Measurements from ENCODE around the gene PLEKHH1. TPM values are rescaled to one million over a fixed set of nuclear protein-coding genes. Genes with fewer than 3 reads are reported as not detected.
A peak's percentile ranks its signal among the peaks of the same experiment; 100 is the strongest.

PLEKHH1 gene
- total and polyA plus RNA-seq, 2 experiments from 2014 or later: 14.7 to 33.9 TPM

DNA sequence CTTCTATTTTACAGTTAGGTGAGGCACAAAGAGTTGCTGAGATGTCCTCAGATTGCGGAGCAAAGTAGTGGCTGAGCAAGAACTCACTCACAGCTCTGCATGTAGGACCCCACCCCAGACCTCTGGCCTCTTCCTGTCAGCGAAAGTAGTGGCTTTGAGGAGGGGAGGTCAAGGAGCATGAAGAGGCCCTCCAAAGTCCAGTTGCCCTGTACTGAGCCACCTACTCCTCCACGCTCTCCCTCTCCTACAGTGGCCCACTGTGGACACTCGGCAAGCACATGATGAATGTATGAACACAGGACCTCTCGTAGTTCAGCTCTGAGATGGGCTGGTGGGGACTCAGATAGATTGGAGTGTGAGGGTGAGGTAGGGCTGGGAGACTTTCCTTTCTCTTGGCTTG is 5.3 kb upstream of the PLEKHH1 start:
- no peak overlapping the region for H3K27ac Mint-ChIP-seq
- Histone ChIP-seq H4K20me1 (replicated peaks; ENCODE audit: insufficient read depth) (no peaks in the 10 kb centered on the region), H3K79me2 (replicated peaks; ENCODE audit: insufficient read depth) (no peaks in the 10 kb centered on the region), H3K4me3 (no peak overlapping the region), H3K27me3 (ENCODE audit: insufficient read depth) (0 out of 2 replicates have a peak, but pooled peaks cover 7% of the 10 kb centered on the region), H3K9me2 (ENCODE audit: insufficient read depth) (no peaks in the 10 kb centered on the region), H3K36me3 (ENCODE audit: insufficient read depth) (no peaks in the 10 kb centered on the region), H3F3A (replicated peaks; ENCODE audit: low read depth) (0 out of 2 replicates have a peak, but pooled peaks cover 3% of the 10 kb centered on the region), H3K4me1 (ENCODE audit: insufficient read depth) (peaks cover 11% of the 10 kb centered on the region; the same call in 1 of the 2 replicates), H3K27ac (ENCODE audit: low read depth) (no peak overlapping the region), H2AFZ (0 out of 2 replicates have a peak overlapping the region, but pooled peaks have one; percentile 87), H3K4me2 (no peak overlapping the region)
- no peak for DNase-seq (ENCODE audit: low spot score)
- no peaks in the 10 kb centered on the region for H3K9me3 Mint-ChIP-seq
- H3K36me3 Mint-ChIP-seq (ENCODE audit: low read depth): no peaks in the 10 kb centered on the region
- TF ChIP-seq NANOG (IDR thresholded peaks at IDR 0.05; ENCODE audit: borderline replicate concordance) (no peak), CREB1 (CRISPR knock-in tag; IDR thresholded peaks at IDR 0.05; ENCODE audit: low read depth) (no peak), ZNF331 (CRISPR knock-in tag; IDR thresholded peaks at IDR 0.05; ENCODE audit: low read depth) (no peak), EZH2phosphoT487 (IDR thresholded peaks at IDR 0.05; ENCODE audit: unreplicated experiment) (no peak)
- TF ChIP-seq, protein P1, sequence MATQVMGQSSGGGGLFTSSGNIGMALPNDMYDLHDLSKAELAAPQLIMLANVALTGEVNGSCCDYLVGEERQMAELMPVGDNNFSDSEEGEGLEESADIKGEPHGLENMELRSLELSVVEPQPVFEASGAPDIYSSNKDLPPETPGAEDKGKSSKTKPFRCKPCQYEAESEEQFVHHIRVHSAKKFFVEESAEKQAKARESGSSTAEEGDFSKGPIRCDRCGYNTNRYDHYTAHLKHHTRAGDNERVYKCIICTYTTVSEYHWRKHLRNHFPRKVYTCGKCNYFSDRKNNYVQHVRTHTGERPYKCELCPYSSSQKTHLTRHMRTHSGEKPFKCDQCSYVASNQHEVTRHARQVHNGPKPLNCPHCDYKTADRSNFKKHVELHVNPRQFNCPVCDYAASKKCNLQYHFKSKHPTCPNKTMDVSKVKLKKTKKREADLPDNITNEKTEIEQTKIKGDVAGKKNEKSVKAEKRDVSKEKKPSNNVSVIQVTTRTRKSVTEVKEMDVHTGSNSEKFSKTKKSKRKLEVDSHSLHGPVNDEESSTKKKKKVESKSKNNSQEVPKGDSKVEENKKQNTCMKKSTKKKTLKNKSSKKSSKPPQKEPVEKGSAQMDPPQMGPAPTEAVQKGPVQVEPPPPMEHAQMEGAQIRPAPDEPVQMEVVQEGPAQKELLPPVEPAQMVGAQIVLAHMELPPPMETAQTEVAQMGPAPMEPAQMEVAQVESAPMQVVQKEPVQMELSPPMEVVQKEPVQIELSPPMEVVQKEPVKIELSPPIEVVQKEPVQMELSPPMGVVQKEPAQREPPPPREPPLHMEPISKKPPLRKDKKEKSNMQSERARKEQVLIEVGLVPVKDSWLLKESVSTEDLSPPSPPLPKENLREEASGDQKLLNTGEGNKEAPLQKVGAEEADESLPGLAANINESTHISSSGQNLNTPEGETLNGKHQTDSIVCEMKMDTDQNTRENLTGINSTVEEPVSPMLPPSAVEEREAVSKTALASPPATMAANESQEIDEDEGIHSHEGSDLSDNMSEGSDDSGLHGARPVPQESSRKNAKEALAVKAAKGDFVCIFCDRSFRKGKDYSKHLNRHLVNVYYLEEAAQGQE (IDR thresholded peaks at IDR 0.05; ENCODE audit: unreplicated experiment): no peak
- peaks cover 11% of the 10 kb centered on the region for H3K4me1 Mint-ChIP-seq
- ATAC-seq: no peak
- H3K27me3 Mint-ChIP-seq (ENCODE audit: insufficient read depth, low read depth, poor library complexity): peaks cover 10% of the 10 kb centered on the region
- no peak overlapping the region for H3K4me3 Mint-ChIP-seq

DNA sequence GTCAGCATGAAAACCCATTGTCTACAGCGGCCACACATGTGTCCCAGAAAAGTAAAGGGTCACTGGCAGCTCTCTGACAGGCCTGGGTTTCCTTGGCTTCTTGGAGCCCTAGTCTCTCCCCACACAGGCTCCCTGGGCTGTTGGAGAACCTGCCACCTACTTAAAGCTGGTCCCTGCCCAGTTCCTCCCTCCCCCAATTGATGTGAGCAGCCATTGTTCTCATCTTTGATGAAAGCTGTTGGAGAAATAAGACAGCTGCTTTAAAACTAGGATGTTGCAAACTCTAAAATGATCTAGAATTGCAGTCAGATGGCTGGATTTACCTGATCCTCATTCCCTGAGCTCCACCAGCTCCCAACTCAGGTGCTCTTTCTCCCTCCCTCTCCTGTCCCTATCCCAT is 4.8 kb upstream of the PLEKHH1 start:
- Mint-ChIP-seq H3K9me3 (no peaks in the 10 kb centered on the region), H3K27ac (no peak overlapping the region), H3K4me1 (peaks cover 11% of the 10 kb centered on the region), H3K27me3 (ENCODE audit: insufficient read depth, low read depth, poor library complexity) (peaks cover 10% of the 10 kb centered on the region), H3K4me3 (no peak overlapping the region), H3K36me3 (ENCODE audit: low read depth) (no peaks in the 10 kb centered on the region)
- Histone ChIP-seq H3K36me3 (ENCODE audit: insufficient read depth) (no peaks in the 10 kb centered on the region), H3F3A (replicated peaks; ENCODE audit: low read depth) (0 out of 2 replicates have a peak, but pooled peaks cover 3% of the 10 kb centered on the region), H2AFZ (no peak overlapping the region), H3K4me2 (no peak overlapping the region), H4K20me1 (replicated peaks; ENCODE audit: insufficient read depth) (no peaks in the 10 kb centered on the region), H3K79me2 (replicated peaks; ENCODE audit: insufficient read depth) (no peaks in the 10 kb centered on the region), H3K27me3 (ENCODE audit: insufficient read depth) (0 out of 2 replicates have a peak, but pooled peaks cover 7% of the 10 kb centered on the region), H3K27ac (ENCODE audit: low read depth) (no peak overlapping the region), H3K4me1 (ENCODE audit: insufficient read depth) (peaks cover 11% of the 10 kb centered on the region; the same call in 1 of the 2 replicates), H3K4me3 (no peak overlapping the region), H3K9me2 (ENCODE audit: insufficient read depth) (no peaks in the 10 kb centered on the region)
- ATAC-seq: no peak
- TF ChIP-seq EZH2 (IDR thresholded peaks at IDR 0.05; ENCODE audit: low read depth, unreplicated experiment) (no peak), ZNF331 (CRISPR knock-in tag; IDR thresholded peaks at IDR 0.05; ENCODE audit: low read depth) (no peak), POLR2AphosphoS5 (IDR thresholded peaks at IDR 0.05; ENCODE audit: low read depth) (no peak)
- TF ChIP-seq, protein P2, sequence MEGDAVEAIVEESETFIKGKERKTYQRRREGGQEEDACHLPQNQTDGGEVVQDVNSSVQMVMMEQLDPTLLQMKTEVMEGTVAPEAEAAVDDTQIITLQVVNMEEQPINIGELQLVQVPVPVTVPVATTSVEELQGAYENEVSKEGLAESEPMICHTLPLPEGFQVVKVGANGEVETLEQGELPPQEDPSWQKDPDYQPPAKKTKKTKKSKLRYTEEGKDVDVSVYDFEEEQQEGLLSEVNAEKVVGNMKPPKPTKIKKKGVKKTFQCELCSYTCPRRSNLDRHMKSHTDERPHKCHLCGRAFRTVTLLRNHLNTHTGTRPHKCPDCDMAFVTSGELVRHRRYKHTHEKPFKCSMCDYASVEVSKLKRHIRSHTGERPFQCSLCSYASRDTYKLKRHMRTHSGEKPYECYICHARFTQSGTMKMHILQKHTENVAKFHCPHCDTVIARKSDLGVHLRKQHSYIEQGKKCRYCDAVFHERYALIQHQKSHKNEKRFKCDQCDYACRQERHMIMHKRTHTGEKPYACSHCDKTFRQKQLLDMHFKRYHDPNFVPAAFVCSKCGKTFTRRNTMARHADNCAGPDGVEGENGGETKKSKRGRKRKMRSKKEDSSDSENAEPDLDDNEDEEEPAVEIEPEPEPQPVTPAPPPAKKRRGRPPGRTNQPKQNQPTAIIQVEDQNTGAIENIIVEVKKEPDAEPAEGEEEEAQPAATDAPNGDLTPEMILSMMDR (conservative IDR thresholded peaks at IDR 0.05; ENCODE audit: low read depth in 2 of 2): no peak
- TF ChIP-seq, protein P1 (IDR thresholded peaks at IDR 0.05; ENCODE audit: unreplicated experiment): no peak
- no peak for DNase-seq (ENCODE audit: low spot score)

Data from GM23338 (cell line).